Measurements from ENCODE around the gene CACNG8. TPM values are rescaled to one million over a fixed set of nuclear protein-coding genes. Genes with fewer than 3 reads are reported as not detected.
A peak's percentile ranks its signal among the peaks of the same experiment; 100 is the strongest.
"Not testable (repeated sequence)": the region's sequence is repeated elsewhere in the genome, so short reads cannot be mapped to it uniquely, and the experiment has no call there.

CACNG8 gene
- total RNA-seq (2014; rRNA removed; shearing (Covaris generic); ENCODE audit: low replicate concordance) = 0.05 TPM in 1 of 2 replicates, not detected in the other

DNA sequence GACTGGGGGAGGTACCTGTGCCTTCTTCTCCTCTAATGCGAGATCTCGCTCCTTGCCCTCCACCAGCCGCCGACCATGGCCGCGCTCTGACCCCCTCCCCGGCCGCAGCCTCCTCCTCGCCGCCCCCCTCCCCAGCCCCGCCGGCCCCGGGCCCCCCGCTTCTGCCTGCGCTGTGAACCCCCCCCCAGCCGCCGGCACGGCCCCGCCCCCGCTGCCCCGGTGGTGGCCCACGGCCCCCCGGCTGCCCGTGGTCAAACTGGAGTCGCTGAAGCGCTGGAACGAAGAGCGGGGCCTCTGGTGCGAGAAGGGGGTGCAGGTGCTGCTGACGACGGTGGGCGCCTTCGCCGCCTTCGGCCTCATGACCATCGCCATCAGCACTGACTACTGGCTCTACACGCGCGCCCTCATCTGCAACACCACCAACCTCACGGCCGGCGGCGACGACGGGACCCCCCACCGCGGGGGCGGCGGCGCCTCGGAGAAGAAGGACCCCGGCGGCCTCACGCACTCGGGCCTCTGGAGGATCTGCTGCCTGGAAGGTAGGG lies at the start of gene CACNG8:
TSS of gene CACNG8 (plus strand) at position 51 of the 545 bp plus-strand sequence.
- no peak for DNase-seq
- Histone ChIP-seq H3K4me3 (peak within 1 kb of the TSS; percentile 63), H3K9me3 (no peaks in the 10 kb centered on the region), H3K27me3 (peaks cover 7% of the 10 kb centered on the region), H3K36me3 (no peaks in the 10 kb centered on the region; the same call in 1 of the 2 replicates)

DNA sequence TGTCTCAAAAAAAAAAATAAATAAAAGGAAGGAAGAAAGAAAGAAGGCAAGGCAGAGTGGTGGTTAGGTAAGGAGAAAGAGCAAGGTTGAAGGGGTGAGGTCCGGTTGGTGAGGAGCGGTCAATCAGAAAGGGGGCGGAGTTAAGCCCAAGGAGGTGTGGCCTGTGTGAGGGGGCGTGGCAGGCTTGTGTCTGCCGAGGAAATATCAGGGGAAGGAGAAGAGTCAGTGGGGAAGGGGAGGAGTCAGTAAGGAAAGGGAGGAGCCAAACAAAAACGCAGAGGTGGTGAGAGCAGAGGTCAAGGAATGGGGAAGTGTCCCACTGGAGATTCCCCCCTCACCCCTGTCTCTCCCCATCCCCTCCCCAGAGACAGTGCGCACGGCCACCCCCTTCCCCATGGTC lies 47.7 kb upstream of the CACNG8 start:
- H3K27me3 ChIP-seq = peaks cover 23% of the 10 kb centered on the region
- DNase-seq = no peak
- no peaks in the 10 kb centered on the region for H3K36me3 ChIP-seq
- no peak overlapping the region for H3K4me3 ChIP-seq
- no peaks in the 10 kb centered on the region for H3K9me3 ChIP-seq

DNA sequence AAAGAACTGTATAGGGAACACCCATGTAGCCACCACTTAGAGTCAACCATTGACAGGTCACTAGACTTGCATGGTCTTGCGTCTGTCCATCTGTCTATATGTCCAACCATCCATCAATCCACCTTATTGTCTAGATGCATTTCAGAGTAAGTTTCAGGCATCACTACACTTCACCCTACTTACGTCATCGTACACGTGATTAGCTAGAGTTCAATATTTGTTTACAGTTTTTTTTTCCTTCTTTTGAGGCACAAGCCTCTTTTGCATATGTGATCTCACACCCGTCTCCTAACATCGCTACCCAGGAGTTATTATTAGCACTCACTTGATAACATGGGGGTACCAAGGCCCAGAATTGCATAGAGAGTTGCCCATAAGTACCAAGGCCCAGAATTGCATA lies 46.7 kb upstream of the CACNG8 start:
- Histone ChIP-seq H3K4me3 (no peak overlapping the region), H3K9me3 (no peaks in the 10 kb centered on the region), H3K27me3 (peaks cover 14% of the 10 kb centered on the region), H3K36me3 (no peaks in the 10 kb centered on the region)
- no peak for DNase-seq

DNA sequence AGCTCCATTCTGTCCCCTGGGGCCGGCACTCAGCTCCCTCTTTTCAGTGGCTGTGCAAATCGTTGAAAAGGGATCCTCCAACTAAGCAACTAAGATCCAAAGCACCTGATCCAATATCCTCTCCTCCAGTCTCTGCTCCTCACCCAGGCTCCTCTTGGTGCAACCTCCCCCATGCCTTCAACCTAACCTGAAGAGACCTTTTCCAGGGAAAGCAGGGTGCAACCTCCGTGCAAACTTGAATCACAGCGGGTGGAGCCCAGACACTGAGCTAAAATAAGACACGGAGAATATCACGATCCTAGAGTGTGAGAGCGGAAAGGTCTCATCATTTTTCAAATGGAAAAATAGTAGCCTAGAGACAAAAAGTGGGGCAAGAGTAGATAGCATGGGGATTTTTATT lies 45.4 kb upstream of the CACNG8 start:
- no peaks in the 10 kb centered on the region for H3K9me3 ChIP-seq
- no peak overlapping the region for H3K4me3 ChIP-seq
- H3K36me3 ChIP-seq = no peaks in the 10 kb centered on the region
- peaks cover 8% of the 10 kb centered on the region; the same call in 1 of the 2 replicates for H3K27me3 ChIP-seq
- DNase-seq = no peak

DNA sequence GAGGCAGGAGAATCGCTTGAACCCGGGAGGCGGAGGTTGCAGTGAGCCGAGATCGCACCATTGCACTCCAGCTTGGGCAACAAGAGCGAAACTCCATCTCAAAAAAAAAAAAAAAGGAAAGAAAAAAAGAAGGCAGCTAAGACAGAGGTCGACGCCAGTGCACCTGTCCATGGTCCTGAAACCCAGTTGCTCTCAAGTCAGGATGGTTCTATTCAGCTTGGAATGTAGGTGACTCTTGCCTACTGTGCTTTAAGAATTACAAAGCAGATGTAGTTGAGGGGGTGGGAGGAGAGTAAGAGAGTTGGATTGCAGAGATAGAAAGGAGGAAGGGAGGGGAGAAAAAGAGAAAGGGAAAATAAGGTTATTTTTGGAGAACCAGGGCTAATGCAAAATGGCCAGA lies 35.0 kb upstream of the CACNG8 start:
- peaks cover 4% of the 10 kb centered on the region for H3K27me3 ChIP-seq
- no peaks in the 10 kb centered on the region for H3K9me3 ChIP-seq
- peak; percentile 58 for DNase-seq
- H3K36me3 ChIP-seq = no peaks in the 10 kb centered on the region
- no peak overlapping the region for H3K4me3 ChIP-seq

DNA sequence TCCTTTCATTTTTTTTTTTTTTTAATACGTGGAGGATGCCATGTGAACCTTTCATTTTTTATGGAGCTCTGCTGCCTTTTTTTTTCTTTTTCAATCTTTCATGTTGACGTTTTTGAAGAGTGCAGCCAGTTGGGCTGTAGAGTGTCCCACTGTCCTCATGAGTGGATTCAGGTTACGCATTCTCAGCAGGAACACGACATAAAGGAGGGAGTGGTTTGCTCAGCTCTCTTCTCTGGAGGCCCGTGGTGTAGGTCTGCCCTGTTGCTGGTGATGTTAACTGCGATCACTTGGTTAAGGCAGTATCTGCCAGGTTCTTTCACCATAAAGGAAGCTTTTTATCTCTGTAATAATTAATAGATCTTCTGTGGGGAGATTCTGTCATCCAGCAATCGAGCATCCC lies 26.7 kb upstream of the CACNG8 start:
- DNase-seq = no peak
- Histone ChIP-seq H3K36me3 (no peaks in the 10 kb centered on the region), H3K4me3 (no peak overlapping the region), H3K27me3 (peaks cover 4% of the 10 kb centered on the region), H3K9me3 (no peaks in the 10 kb centered on the region)

DNA sequence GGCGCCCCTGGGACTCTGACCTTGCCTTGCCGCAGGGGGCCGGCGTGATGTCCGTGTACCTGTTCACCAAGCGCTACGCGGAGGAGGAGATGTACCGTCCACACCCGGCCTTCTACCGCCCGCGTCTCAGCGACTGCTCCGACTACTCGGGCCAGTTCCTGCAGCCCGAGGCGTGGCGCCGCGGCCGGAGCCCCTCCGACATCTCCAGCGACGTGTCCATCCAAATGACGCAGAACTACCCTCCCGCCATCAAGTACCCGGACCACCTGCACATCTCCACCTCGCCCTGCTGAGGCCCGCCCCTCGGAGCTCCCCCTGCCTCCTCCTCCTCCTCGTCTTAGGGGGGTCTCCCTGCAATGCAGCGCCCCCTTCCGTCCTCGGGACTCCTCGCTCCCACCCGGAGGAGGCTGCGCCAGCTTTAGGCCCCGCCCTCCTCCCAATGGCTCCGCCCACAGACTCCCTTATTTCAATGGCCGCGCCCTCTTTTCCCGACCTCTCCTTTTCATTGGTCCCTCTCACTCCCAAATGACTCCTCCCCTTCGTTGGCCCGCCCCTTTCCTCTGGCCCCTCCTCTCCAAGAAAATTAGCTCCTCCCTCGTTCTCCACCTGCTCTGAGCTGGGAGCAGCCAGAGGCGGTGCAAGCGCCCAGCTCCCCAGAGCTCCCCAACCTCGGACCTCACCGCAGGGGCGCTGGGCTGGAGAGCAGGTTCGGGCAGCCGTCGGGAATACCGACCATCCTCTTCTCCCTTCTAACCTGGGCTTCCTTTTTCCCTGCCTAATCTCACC lies 20.5 kb upstream of the CACNG8 start:
- peak; percentile 14 for DNase-seq
- H3K4me3 ChIP-seq = no peak overlapping the region
- no peaks in the 10 kb centered on the region for H3K36me3 ChIP-seq
- peaks cover 10% of the 10 kb centered on the region for H3K27me3 ChIP-seq
- no peaks in the 10 kb centered on the region for H3K9me3 ChIP-seq

DNA sequence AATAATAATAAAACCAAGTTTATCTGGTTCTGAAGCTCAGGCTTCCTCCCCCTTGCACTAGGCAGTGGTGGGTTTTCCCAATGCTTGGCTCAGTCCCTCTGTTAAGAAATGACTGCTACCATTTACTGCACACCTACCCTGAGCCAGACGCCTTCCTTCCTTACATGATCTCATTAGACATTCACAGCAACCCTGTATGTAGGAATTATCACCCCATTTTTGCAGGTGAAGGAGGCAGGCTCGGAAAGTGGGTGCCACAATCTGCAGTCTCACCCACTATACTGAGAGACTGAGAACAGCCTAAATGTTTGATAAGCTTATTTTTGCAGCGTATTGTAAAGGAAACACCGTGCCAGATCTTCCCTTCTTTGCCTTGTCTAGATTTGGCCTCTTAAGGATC lies 18.3 kb upstream of the CACNG8 start:
- Histone ChIP-seq H3K36me3 (no peaks in the 10 kb centered on the region), H3K4me3 (no peak overlapping the region), H3K9me3 (no peaks in the 10 kb centered on the region), H3K27me3 (peaks cover 10% of the 10 kb centered on the region)
- no peak for DNase-seq

DNA sequence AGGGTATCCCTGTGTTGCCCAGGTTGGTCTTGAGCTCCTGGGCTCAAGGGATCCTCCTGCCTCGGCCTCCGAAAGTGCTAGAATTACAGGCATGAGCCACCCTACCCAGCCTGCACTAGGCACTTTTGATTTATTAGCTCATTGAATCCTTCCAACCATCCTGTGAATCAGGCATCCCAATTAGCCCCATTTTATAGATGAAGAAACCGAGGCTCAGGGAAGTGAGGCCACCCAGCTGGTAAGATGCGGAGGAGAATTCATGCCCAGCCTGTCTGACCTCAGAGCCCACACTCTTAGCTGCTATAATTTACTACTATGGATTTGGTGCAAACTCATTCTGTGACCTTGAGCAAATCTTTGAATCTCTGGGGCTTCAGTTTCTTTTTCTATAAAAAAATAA lies 17.8 kb upstream of the CACNG8 start:
- no peak for DNase-seq
- H3K4me3 ChIP-seq = no peak overlapping the region
- H3K27me3 ChIP-seq = peaks cover 10% of the 10 kb centered on the region
- H3K9me3 ChIP-seq = no peaks in the 10 kb centered on the region
- H3K36me3 ChIP-seq = no peaks in the 10 kb centered on the region

DNA sequence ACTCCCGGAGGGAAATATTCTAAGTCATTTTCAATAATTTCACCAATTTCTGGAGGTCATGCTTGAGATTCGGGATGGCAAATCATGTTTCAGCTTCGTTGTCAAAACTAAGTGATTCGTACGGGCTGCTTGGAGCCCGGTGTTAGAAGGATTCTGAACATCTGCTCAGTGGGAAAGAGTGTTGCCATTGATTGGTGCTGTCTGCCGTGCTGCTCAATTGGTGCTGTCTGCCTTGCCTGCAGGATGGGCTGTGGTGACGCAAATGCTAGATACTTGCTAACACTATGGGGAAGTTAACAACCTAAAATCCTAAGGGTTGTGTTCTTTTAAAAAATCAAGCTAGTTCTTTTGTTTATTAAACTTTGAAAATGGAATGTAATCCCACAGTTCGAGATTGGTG lies 17.3 kb upstream of the CACNG8 start:
- DNase-seq = peak; percentile 47
- peak overlapping the region; percentile 21; the same call in 1 of the 2 replicates for H3K4me3 ChIP-seq
- H3K9me3 ChIP-seq = no peaks in the 10 kb centered on the region
- H3K27me3 ChIP-seq = peaks cover 10% of the 10 kb centered on the region
- H3K36me3 ChIP-seq = no peaks in the 10 kb centered on the region

DNA sequence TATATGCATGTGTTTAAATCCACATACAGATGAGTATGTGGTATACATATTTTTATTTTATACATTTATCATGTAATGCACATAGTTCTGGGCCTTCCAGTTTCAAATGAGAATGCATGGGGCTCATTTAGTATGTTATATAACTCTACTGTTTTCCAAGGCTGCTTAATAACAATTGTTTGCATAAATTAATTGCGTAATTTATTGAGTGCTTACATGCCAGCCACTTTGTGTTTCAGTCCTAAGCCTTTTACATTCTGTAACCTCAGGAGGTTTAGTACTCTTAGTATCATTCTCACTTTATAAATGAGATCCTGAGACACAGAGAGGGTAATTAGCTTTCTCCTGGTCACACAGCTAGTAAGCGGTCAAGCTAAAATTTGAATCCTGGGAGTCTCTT lies 16.7 kb upstream of the CACNG8 start:
- no peaks in the 10 kb centered on the region for H3K9me3 ChIP-seq
- peaks cover 10% of the 10 kb centered on the region for H3K27me3 ChIP-seq
- H3K4me3 ChIP-seq = peak overlapping the region; percentile 21; the same call in 1 of the 2 replicates
- DNase-seq = no peak
- no peaks in the 10 kb centered on the region for H3K36me3 ChIP-seq

DNA sequence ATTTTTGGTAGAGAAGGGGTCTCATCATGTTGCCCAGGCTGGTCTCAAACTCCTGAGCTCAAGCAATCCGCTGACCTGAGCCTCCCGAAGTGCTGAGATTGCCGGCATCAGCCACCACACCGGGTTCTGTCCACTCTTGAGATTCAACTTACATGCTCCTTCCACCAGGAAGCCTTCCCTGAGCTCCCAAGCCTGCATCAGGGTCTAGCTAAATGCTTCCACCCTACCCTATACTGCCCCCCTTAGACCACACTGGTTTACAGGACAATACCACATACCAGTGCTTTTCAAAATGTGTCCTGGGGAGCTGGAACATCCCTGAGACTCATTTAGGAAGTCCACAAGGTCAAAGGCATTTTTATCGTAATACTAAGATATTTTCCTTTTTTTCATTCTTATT lies 15.1 kb upstream of the CACNG8 start:
- Histone ChIP-seq H3K9me3 (no peaks in the 10 kb centered on the region), H3K27me3 (peaks cover 11% of the 10 kb centered on the region), H3K36me3 (no peaks in the 10 kb centered on the region), H3K4me3 (no peak overlapping the region)
- DNase-seq = peak; percentile 15

DNA sequence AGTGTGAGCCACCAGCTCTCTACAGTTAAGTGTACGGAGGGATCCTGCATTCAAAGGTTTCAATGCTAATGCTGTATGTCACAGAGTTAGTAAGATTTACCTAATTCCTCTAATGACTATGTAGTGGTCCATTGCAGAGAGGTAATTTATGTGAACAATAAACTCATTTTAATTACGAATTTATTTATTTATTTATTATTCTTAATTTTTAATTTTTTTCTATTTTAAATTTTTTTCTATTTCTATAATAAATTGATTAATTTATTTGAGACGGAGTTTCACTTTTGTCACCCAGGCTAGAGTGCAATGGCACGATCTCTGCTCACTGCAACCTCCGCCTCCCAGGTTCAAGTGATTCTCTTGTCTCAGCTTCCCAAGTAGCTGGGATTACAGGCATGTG lies 14.1 kb upstream of the CACNG8 start:
- H3K9me3 ChIP-seq, H3K4me3 ChIP-seq, H3K27me3 ChIP-seq, DNase-seq, H3K36me3 ChIP-seq: not testable (repeated sequence)

DNA sequence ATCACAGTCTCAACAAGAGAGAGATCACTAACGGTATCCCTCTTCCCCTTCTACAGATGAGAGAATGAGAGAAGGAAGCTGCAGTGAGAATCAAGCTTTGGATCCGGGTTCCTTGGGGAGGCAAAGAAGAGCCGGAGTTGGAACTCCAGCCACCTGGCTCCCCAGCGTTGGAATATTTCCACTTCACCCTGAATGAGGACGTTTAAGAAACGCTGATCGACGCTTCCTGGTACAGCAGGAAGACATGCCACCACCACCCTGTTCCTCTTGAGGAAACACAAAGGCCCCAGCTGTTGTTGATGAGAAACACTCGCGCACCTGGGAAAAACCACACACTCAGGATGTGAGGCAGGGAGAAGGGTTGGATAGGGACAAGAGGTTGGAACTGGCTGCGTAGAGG lies 11.3 kb upstream of the CACNG8 start:
- DNase-seq = no peak
- H3K27me3 ChIP-seq = peaks cover 7% of the 10 kb centered on the region; the same call in 1 of the 2 replicates
- H3K36me3 ChIP-seq = no peaks in the 10 kb centered on the region
- H3K9me3 ChIP-seq = no peaks in the 10 kb centered on the region
- no peak overlapping the region for H3K4me3 ChIP-seq

DNA sequence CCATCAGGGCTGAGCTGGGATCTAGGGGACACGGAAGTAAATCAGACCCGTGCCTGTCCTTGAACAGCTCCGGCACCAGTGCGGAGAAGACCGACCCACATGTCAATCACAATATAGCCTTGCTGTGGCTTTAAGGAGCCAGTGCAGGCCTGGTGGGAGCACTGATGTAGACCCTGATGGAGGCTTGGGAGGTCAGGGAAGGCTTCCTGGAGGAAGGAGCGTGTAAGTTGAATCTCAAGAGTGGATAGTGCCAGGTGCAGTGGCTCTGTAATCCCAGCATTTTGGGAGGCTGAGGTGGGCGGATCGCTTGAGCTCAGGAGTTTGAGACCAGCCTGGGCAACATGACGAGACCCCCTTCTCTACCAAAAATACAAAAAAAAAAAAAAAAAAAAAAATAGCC lies 10.8 kb upstream of the CACNG8 start:
- no peak for DNase-seq
- no peaks in the 10 kb centered on the region for H3K36me3 ChIP-seq

DNA sequence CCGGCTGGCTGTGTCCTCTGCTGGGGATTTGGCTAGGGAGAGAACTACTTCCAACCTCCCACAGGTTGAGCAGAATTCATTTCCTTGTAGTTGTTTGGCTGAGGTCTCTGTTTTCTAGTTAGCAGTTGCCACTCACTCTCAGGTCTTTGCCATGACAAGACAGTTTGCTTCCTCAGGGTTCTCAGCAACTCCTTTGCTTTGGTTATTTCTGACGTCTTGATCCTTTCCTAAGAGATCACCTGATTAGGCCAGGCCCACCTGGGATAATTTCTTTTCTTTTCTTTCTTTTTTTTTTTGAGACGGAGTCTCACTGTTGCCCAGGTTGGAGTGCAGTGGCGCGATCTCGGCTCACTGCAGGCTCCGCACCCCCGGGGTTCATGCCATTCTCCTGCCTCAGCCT lies 9.4 kb upstream of the CACNG8 start:
- Histone ChIP-seq H3K9me3 (no peaks in the 10 kb centered on the region), H3K36me3 (no peaks in the 10 kb centered on the region), H3K4me3 (no peak overlapping the region), H3K27me3 (peaks cover 21% of the 10 kb centered on the region)
- DNase-seq = no peak

More for the DNA sequence above, 10.8 kb upstream of the CACNG8 start:
- no peak overlapping the region for H3K4me3 ChIP-seq
- peaks cover 8% of the 10 kb centered on the region for H3K27me3 ChIP-seq
- no peaks in the 10 kb centered on the region for H3K9me3 ChIP-seq

DNA sequence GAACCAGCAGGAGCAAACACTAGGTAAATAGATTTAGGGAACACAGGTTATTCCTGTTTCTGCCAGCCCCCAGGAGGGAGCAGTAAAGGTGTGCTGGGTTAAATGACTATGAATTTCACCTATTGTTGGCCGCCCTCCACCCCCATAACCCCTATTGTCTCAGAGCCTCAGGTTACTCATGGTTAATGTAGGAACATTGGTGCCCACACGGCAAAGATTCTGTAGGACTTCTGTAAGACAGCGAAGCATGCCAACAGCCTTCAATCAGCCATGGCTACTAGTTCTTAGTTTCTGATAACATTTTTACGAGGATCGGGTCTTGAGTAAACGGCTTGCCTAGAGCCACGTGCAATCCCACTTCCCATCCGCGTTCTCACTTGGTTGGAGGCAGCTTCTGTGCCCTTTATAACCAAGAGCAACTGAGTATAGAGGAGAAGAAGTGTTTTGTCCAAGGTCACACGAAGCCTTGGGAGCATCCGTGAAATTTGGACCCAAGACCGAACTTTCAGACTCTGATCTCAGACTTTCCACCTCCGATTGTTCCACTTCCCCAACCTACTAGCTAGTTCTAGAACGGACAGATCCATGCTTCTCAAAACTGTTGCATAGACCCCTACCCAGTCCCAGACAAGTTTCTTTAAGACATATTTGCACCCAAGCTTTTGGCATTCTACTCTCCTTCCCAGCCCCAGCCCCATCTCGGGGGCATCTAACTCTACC lies 5.1 kb upstream of the CACNG8 start:
- no peaks in the 10 kb centered on the region for H3K36me3 ChIP-seq
- DNase-seq = no peak
- peaks cover 18% of the 10 kb centered on the region for H3K27me3 ChIP-seq
- no peak overlapping the region for H3K4me3 ChIP-seq
- H3K9me3 ChIP-seq = no peaks in the 10 kb centered on the region

Data from MG63 (cell line).